DMS79 (cell line): ENCODE results near the gene CPLANE1.
"Not testable (repeated sequence)": the region's sequence is repeated elsewhere in the genome, so short reads cannot be mapped to it uniquely, and the experiment has no call there.

Experiments used
- DNase-seq: peaks from one replicate; lab custom pipeline; 2025; lab: John Stamatoyannopoulos, UW

Gene CPLANE1

GRCh38 chr5:37208883-37209797, 40.0 kb downstream of the CPLANE1 start:
- DNase-seq, result no peak

- no peak for DNase-seq
Observed at GRCh38 chr5:37207802-37208201, 41.4 kb downstream of the CPLANE1 start.

- no peak for DNase-seq
Observed at GRCh38 chr5:37206736-37207135, 42.4 kb downstream of the CPLANE1 start.

- DNase-seq, result no peak
Observed at GRCh38 chr5:37198842-37199241, 50.3 kb downstream of the CPLANE1 start.

- no peak for DNase-seq
Observed at GRCh38 chr5:37198061-37198460, 51.1 kb downstream of the CPLANE1 start.

- no peak for DNase-seq
Observed at GRCh38 chr5:37197340-37198050, 51.7 kb downstream of the CPLANE1 start.

GRCh38 chr5:37190592-37190991, 58.6 kb downstream of the CPLANE1 start:
- no peak for DNase-seq

GRCh38 chr5:37189355-37189754, 59.8 kb downstream of the CPLANE1 start:
- no peak for DNase-seq

- DNase-seq, result no peak
Observed at GRCh38 chr5:37187465-37187977, 61.7 kb downstream of the CPLANE1 start.

GRCh38 chr5:37184748-37185364, 64.3 kb downstream of the CPLANE1 start:
- DNase-seq, result no peak

GRCh38 chr5:37182667-37183066, 66.5 kb downstream of the CPLANE1 start:
- no peak for DNase-seq

GRCh38 chr5:37174928-37175327, 74.2 kb downstream of the CPLANE1 start:
- no peak for DNase-seq

- no peak for DNase-seq
Observed at GRCh38 chr5:37172957-37173356, 76.2 kb downstream of the CPLANE1 start.

- no peak for DNase-seq
Observed at GRCh38 chr5:37170856-37171255, 78.3 kb downstream of the CPLANE1 start.

- DNase-seq, result no peak
Observed at GRCh38 chr5:37166197-37166596, 83.0 kb downstream of the CPLANE1 start.

GRCh38 chr5:37165761-37166160, 83.4 kb downstream of the CPLANE1 start:
- no peak for DNase-seq

GRCh38 chr5:37153661-37154060, 95.5 kb downstream of the CPLANE1 start:
- DNase-seq, result no peak

- DNase-seq, result no peak
Observed at GRCh38 chr5:37146896-37147295, 102.3 kb downstream of the CPLANE1 start.

GRCh38 chr5:37136694-37137093, 112.5 kb downstream of the CPLANE1 start:
- DNase-seq, result no peak

- DNase-seq, result not testable (repeated sequence)
Observed at GRCh38 chr5:37135312-37135711, 113.9 kb downstream of the CPLANE1 start.

GRCh38 chr5:37133939-37134338, 115.2 kb downstream of the CPLANE1 start:
- DNase-seq, result no peak

- DNase-seq, result no peak
Observed at GRCh38 chr5:37132646-37133045, 116.5 kb downstream of the CPLANE1 start.

GRCh38 chr5:37121465-37121864, 127.7 kb downstream of the CPLANE1 start:
- DNase-seq, result no peak
